ENCODE measurements around the gene UBQLN4.
"Not testable (repeated sequence)": the region's sequence is repeated elsewhere in the genome, so short reads cannot be mapped to it uniquely, and the experiment has no call there.

UBQLN4 gene

GRCh38 chr1:156060937-156061636, 7.5 kb upstream of the UBQLN4 start, which contains the start of gene RAB25:
Gene RAB25, plus strand, starts transcription at chr1:156061160. Its CDS starts 241 bp downstream, at chr1:156061401.
- no peak for DNase-seq (ENCODE audit: low read depth)

GRCh38 chr1:156056326-156056849, 2.8 kb upstream of the UBQLN4 start:
- no peak for DNase-seq (ENCODE audit: low read depth)

- no peak for DNase-seq (ENCODE audit: low read depth)
Observed at GRCh38 chr1:156055281-156056048, 1.9 kb upstream of the UBQLN4 start.

GRCh38 chr1:156054500-156055280, 1.1 kb upstream of the UBQLN4 start, which contains the start of gene LAMTOR2:
Gene LAMTOR2, plus strand, starts transcription at chr1:156054782. Its CDS starts 108 bp downstream, at chr1:156054890.
- DNase-seq (ENCODE audit: low read depth): peak; percentile 88

- peak; percentile 38 for DNase-seq (ENCODE audit: low read depth)
Observed at GRCh38 chr1:156052862-156053767, 483 bp downstream of the UBQLN4 start.

GRCh38 chr1:156051011-156051725, 2.4 kb downstream of the UBQLN4 start:
- no peak for DNase-seq (ENCODE audit: low read depth)

- no peak for DNase-seq (ENCODE audit: low read depth)
Observed at GRCh38 chr1:156050376-156050775, 3.2 kb downstream of the UBQLN4 start.

- no peak for DNase-seq (ENCODE audit: low read depth)
Observed at GRCh38 chr1:156048663-156049258, 4.8 kb downstream of the UBQLN4 start.

GRCh38 chr1:156045076-156045475, 8.5 kb downstream of the UBQLN4 start:
- DNase-seq (ENCODE audit: low read depth): no peak

- no peak for DNase-seq (ENCODE audit: low read depth)
Observed at GRCh38 chr1:156042828-156043227, 10.8 kb downstream of the UBQLN4 start.

- DNase-seq (ENCODE audit: low read depth): not testable (repeated sequence)
Observed at GRCh38 chr1:156034991-156035390, 18.6 kb downstream of the UBQLN4 start.

GRCh38 chr1:156033011-156033410, 20.6 kb downstream of the UBQLN4 start:
- no peak for DNase-seq (ENCODE audit: low read depth)

- no peak for DNase-seq (ENCODE audit: low read depth)
Observed at GRCh38 chr1:156026588-156026987, 27.0 kb downstream of the UBQLN4 start.

- DNase-seq (ENCODE audit: low read depth): no peak
Observed at GRCh38 chr1:156025876-156026275, 27.7 kb downstream of the UBQLN4 start.

GRCh38 chr1:156024801-156025200, 28.8 kb downstream of the UBQLN4 start:
- DNase-seq (ENCODE audit: low read depth): no peak

GRCh38 chr1:156021954-156022353, 31.6 kb downstream of the UBQLN4 start:
- DNase-seq (ENCODE audit: low read depth): no peak

GRCh38 chr1:156021093-156021428, 32.5 kb downstream of the UBQLN4 start:
- no peak for DNase-seq (ENCODE audit: low read depth)

GRCh38 chr1:156020293-156021092, 33.1 kb downstream of the UBQLN4 start, which contains the start of gene SSR2:
Gene SSR2, minus strand, starts transcription at chr1:156020951. Its CDS starts 784 bp downstream, at chr1:156020167.
- peak; percentile 76 for DNase-seq (ENCODE audit: low read depth)

GRCh38 chr1:156019946-156020292, 33.7 kb downstream of the UBQLN4 start:
- no peak for DNase-seq (ENCODE audit: low read depth)
